CD14-positive monocyte (primary cell): ENCODE results near the gene BMX. TPM values are rescaled to one million over a fixed set of nuclear protein-coding genes. Genes with fewer than 3 reads are reported as not detected.

Experiments used
- DNase-seq, 3 donors: peaks; one replicate each; pipeline ENCODE4 v3.0.0-alpha.2; 2011 to 2022
- H2AFZ ChIP-seq: 2 replicates; pipeline ENCODE4 v1.6.0; 2012; ENCODE audit warnings: mild to moderate bottlenecking, low read depth, low read length, inconsistent platforms; ENCODE audit not compliant: insufficient read depth, poor library complexity, severe bottlenecking
- H3K27ac ChIP-seq, 2 donors: 1 replicate in 1 of 2; 2 replicates in 1 of 2; pipeline ENCODE4 v1.5.1; 2012 to 2013; ENCODE audit warnings: low read length in 2 of 2, control low read depth in 1 of 2, inconsistent platforms in 1 of 2, low read depth in 1 of 2, mild to moderate bottlenecking in 1 of 2
- H3K27me3 ChIP-seq, 2 donors: one replicate each; pipeline versions ENCODE4 v1.6.0 to v1.6.1; 2011 to 2013; ENCODE audit warnings: low read length in 2 of 2; ENCODE audit not compliant: control insufficient read depth in 2 of 2, insufficient read depth in 2 of 2
- H3K36me3 ChIP-seq, 2 donors: replicated peaks in 1 of 2; 1 replicate in 1 of 2; 2 replicates in 1 of 2; pipeline versions ENCODE4 v1.5.1 to v1.6.1; 2012 to 2013; ENCODE audit warnings: low read length in 2 of 2, control low read depth in 1 of 2, inconsistent platforms in 1 of 2, mild to moderate bottlenecking in 1 of 2; ENCODE audit not compliant: insufficient read depth in 2 of 2, control insufficient read depth in 1 of 2
- H3K4me1 ChIP-seq, 2 donors: 1 replicate in 1 of 2; 2 replicates in 1 of 2; pipeline versions ENCODE4 v1.5.1 to v1.6.1; 2012 to 2013; ENCODE audit warnings: low read length in 2 of 2, control low read depth in 1 of 2, inconsistent platforms in 1 of 2, mild to moderate bottlenecking in 1 of 2, moderate library complexity in 1 of 2; ENCODE audit not compliant: insufficient read depth in 2 of 2, control insufficient read depth in 1 of 2
- H3K4me2 ChIP-seq: replicated peaks from 2 replicates; pipeline ENCODE3; 2012; ENCODE audit warnings: low read length, moderate library complexity, mild to moderate bottlenecking; ENCODE audit not compliant: poor library complexity, severe bottlenecking; ENCODE audit errors: extremely low read depth
- H3K4me3 ChIP-seq, 3 experiments: fragments of 200-600 bp in 1 of 3; sonication (generic) in 1 of 3; replicated peaks in 1 of 3; 1 replicate in 2 of 3; 2 replicates in 1 of 3; pipeline ENCODE4 v1.5.1; 2011 to 2013; ENCODE audit warnings: low read length in 3 of 3, mild to moderate bottlenecking in 3 of 3, control low read depth in 2 of 3, low read depth in 2 of 3, inconsistent platforms in 1 of 3, moderate library complexity in 1 of 3
- H3K79me2 ChIP-seq: 2 replicates; pipeline ENCODE4 v1.6.0; 2012; ENCODE audit warnings: mild to moderate bottlenecking, control low read depth, inconsistent platforms, low read length, moderate library complexity; ENCODE audit not compliant: insufficient read depth
- H3K9ac ChIP-seq: 2 replicates; pipeline ENCODE4 v1.6.0; 2017; ENCODE audit warnings: low read length, mild to moderate bottlenecking; ENCODE audit not compliant: insufficient read depth, poor library complexity, severe bottlenecking
- H3K9me3 ChIP-seq, 2 donors: replicated peaks in 1 of 2; 1 replicate in 1 of 2; 2 replicates in 1 of 2; pipeline versions ENCODE4 v1.5.1 to v1.6.1; 2012 to 2013; ENCODE audit warnings: low read length in 2 of 2, control low read depth in 1 of 2; ENCODE audit not compliant: control insufficient read depth in 1 of 2, insufficient read depth in 1 of 2
- H4K20me1 ChIP-seq: 2 replicates; pipeline ENCODE4 v1.6.0; 2012; ENCODE audit warnings: mild to moderate bottlenecking, low read length, control low read depth, moderate library complexity; ENCODE audit not compliant: insufficient read depth
- H3K27ac Mint-ChIP-seq, 7 donors: one replicate each; pipeline ENCODE4 v1.8.0; 2020; ENCODE audit warnings: mild to moderate bottlenecking in 7 of 7, mixed read lengths in 7 of 7, moderate library complexity in 6 of 7, inconsistent platforms in 2 of 7
- H3K27me3 Mint-ChIP-seq, 3 donors: one replicate each; pipeline ENCODE4 v1.8.0; 2021 to 2022; ENCODE audit warnings: low read depth in 3 of 3, mild to moderate bottlenecking in 3 of 3, mixed read lengths in 3 of 3, moderate library complexity in 3 of 3, inconsistent platforms in 1 of 3
- H3K36me3 Mint-ChIP-seq, 2 donors: one replicate each; pipeline ENCODE4 v1.8.0; 2020; ENCODE audit warnings: mixed read lengths in 2 of 2, inconsistent platforms in 1 of 2, mild to moderate bottlenecking in 1 of 2
- H3K4me1 Mint-ChIP-seq: one replicate; pipeline ENCODE4 v1.8.0; 2020; ENCODE audit warnings: mild to moderate bottlenecking, mixed read lengths
- H3K4me3 Mint-ChIP-seq, 2 donors: one replicate each; pipeline ENCODE4 v1.8.0; 2020; ENCODE audit warnings: mild to moderate bottlenecking in 2 of 2, mixed read lengths in 2 of 2, moderate library complexity in 1 of 2
- H3K9me3 Mint-ChIP-seq, 7 donors: one replicate each; pipeline ENCODE4 v1.8.0; 2020 to 2022; ENCODE audit warnings: mixed read lengths in 7 of 7, mild to moderate bottlenecking in 6 of 7, moderate library complexity in 6 of 7, inconsistent platforms in 2 of 7
- WGBS: methylation state at CpG from one replicate; pipeline ENCODE4 v1.1.5; 2013; ENCODE audit warnings: missing lambda C conversion rate; ENCODE audit not compliant: insufficient coverage; 5-methylcytosine and 5-hydroxymethylcytosine counted together
- intact Hi-C, 2 donors: fragments of 100-400 bp; cut with micrococcal nuclease; formaldehyde crosslinking; loops; one replicate each; pipeline versions ENCODE4 v1.15.0 to v1.15.1; 2023
- polyA plus RNA-seq, 3 donors: library from polyadenylated mRNA; depleted of rRNA in 1 of 3; unstranded in 2 of 3; stranded (reverse) in 1 of 3; fragments of 300-500 nt in 2 of 3; fragments of >200 nt in 1 of 3; fragmentation: Illumina TruSeq in 2 of 3; gene quantifications; 1 replicate in 2 of 3; 2 replicates in 1 of 3; pipeline ENCODE4 v1.2.3, GENCODE V29; 2012 to 2021
- TF ChIP-seq, protein P1 (sequence below): fragments of 200-600 bp; IDR thresholded peaks from one replicate; pipeline ENCODE4 v1.8.0; 2022; ENCODE audit warnings: antibody characterized with exemption, mild to moderate bottlenecking

The BMX gene
- polyA plus RNA-seq, 3 donors, result 0.15 to 0.26 (median 0.22) TPM

DNA sequence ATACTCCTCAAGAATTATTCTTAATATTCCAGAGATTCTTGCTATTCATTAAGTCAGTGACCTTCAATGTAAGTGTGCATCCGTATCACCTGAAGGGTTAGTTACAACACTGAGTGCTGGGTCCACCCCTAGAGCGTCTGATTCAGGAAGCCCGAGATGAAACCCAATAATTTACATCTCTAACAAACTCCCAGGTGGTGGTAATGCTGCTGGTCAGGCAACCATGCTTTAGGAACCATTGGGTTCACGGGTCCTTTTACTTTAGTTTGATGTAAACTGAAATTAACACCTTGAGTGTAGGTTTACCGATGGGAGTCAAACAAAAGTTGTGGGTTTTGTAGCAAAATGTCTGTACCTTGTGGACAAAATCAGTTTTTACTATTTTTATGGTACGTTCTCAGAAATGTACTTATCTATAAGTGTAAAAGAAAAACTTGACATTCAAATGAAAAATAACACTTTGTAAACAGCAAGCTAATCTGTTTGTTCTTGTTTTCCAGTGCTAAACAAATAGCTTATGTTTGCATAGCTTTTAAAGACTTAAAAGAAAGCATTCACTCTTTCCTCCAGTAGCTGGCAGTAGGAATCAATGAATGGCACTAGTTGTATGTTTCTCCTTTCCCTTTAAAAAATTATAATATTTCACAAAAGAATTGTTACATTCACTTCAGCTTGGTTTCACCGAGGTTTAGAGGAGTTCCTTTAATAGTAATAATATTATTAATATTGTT lies 67.4 kb downstream of the BMX start:
- Mint-ChIP-seq H3K27me3 (peaks cover 1 to 57% (median 2%) of the 10 kb centered on the region in 3 donors), H3K4me1 (peaks cover 4% of the 10 kb centered on the region), H3K36me3 (no peaks in the 10 kb centered on the region), H3K4me3 (no peak overlapping the region), H3K27ac (peak overlapping the region in 1 of 7 donors; percentile 43), H3K9me3 (peaks cover 0 to 1% (median 0%) of the 10 kb centered on the region in 7 donors)
- Histone ChIP-seq H3K27me3 (peaks cover 0 to 82% of the 10 kb centered on the region in 2 donors), H3K4me2 (no peak overlapping the region), H3K4me3 (no peak overlapping the region), H3K9ac (no peak overlapping the region), H4K20me1 (no peaks in the 10 kb centered on the region), H3K4me1 (no peaks in the 10 kb centered on the region), H3K36me3 (no peaks in the 10 kb centered on the region), H3K9me3 (no peaks in the 10 kb centered on the region), H3K79me2 (no peaks in the 10 kb centered on the region), H2AFZ (no peak overlapping the region), H3K27ac (no peak overlapping the region)
- TF ChIP-seq, protein P1, sequence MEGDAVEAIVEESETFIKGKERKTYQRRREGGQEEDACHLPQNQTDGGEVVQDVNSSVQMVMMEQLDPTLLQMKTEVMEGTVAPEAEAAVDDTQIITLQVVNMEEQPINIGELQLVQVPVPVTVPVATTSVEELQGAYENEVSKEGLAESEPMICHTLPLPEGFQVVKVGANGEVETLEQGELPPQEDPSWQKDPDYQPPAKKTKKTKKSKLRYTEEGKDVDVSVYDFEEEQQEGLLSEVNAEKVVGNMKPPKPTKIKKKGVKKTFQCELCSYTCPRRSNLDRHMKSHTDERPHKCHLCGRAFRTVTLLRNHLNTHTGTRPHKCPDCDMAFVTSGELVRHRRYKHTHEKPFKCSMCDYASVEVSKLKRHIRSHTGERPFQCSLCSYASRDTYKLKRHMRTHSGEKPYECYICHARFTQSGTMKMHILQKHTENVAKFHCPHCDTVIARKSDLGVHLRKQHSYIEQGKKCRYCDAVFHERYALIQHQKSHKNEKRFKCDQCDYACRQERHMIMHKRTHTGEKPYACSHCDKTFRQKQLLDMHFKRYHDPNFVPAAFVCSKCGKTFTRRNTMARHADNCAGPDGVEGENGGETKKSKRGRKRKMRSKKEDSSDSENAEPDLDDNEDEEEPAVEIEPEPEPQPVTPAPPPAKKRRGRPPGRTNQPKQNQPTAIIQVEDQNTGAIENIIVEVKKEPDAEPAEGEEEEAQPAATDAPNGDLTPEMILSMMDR, result no peak
- DNase-seq, result no peak
- no CpG with 5 or more reads among the region's 7 CpGs for WGBS
- intact Hi-C loops, result loop anchor here in 1 of 2 donors (5.0 kb wide), 1 partner anchor 221 kb away; no protein-coding TSS in a partner anchor

DNA sequence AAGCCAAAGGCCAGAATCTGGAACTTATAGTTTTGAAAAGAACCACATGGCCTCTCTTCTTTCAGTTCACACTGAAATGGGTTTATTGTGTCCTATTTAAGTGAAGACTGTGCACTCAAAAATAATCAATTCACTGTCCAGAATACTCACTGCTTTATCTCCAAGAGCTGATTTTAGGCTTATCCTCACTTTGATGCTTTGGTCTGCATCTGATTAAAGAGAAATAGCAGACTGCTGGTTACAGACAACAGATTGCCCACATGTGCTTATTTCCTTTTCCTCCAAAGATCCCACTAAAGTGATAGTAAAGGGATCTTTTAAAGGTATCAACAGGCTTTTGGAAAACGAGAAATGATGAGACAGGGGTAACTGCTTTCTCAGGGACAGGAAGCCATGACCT lies 69.5 kb downstream of the BMX start:
- Histone ChIP-seq H3K4me3 (no peak overlapping the region), H4K20me1 (no peaks in the 10 kb centered on the region), H3K79me2 (no peaks in the 10 kb centered on the region), H3K27me3 (peaks cover 0 to 84% of the 10 kb centered on the region in 2 donors), H3K9ac (no peak overlapping the region), H3K9me3 (no peaks in the 10 kb centered on the region), H3K36me3 (no peaks in the 10 kb centered on the region), H2AFZ (no peak overlapping the region), H3K4me2 (no peak overlapping the region), H3K4me1 (no peaks in the 10 kb centered on the region), H3K27ac (no peak overlapping the region)
- peaks cover 0 to 59% (median 2%) of the 10 kb centered on the region in 3 donors for H3K27me3 Mint-ChIP-seq
- DNase-seq, result no peak
- intact Hi-C loops, result no loop called here
- H3K27ac Mint-ChIP-seq, result no peak overlapping the region
- no CpG with 5 or more reads among the region's 1 CpG for WGBS
- TF ChIP-seq, protein P1, result no peak
- peaks cover under 1% of the 10 kb centered on the region for H3K4me1 Mint-ChIP-seq
- H3K9me3 Mint-ChIP-seq, result peaks cover 0 to 1% (median 0%) of the 10 kb centered on the region in 7 donors
- H3K36me3 Mint-ChIP-seq, result no peaks in the 10 kb centered on the region
- H3K4me3 Mint-ChIP-seq, result no peak overlapping the region
